Ectodermal cell (in vitro differentiated cells): ENCODE results near the gene PRDM1.
"Not testable (repeated sequence)": the region's sequence is repeated elsewhere in the genome, so short reads cannot be mapped to it uniquely, and the experiment has no call there.

Experiments used
- H3K27ac ChIP-seq: 2 replicates; pipeline ENCODE4 v1.7.0; 2013; ENCODE audit warnings: mild to moderate bottlenecking, low read depth, low read length; ENCODE audit not compliant: insufficient read depth, poor library complexity, severe bottlenecking
- H3K27me3 ChIP-seq: 2 replicates; pipeline ENCODE4 v1.7.0; 2013; ENCODE audit warnings: mild to moderate bottlenecking, low read length; ENCODE audit not compliant: insufficient read depth, control insufficient read depth, poor library complexity, severe bottlenecking
- H3K36me3 ChIP-seq: one replicate; pipeline ENCODE4 v1.7.0; 2013; ENCODE audit warnings: low read length; ENCODE audit not compliant: control insufficient read depth, insufficient read depth
- H3K4me1 ChIP-seq: one replicate; pipeline ENCODE4 v1.7.0; 2013; ENCODE audit warnings: low read length; ENCODE audit not compliant: control insufficient read depth, insufficient read depth
- H3K4me3 ChIP-seq: 2 replicates; pipeline ENCODE4 v1.7.0; 2013; ENCODE audit warnings: low read depth, low read length, control low read depth; ENCODE audit not compliant: insufficient read depth
- H3K9me3 ChIP-seq: 2 replicates; pipeline ENCODE4 v1.7.0; 2013; ENCODE audit warnings: mild to moderate bottlenecking, low read length, moderate library complexity; ENCODE audit not compliant: control insufficient read depth
- WGBS, 2 experiments: methylation state at CpG; one replicate each; pipeline ENCODE4 v1.1.7; 2013; ENCODE audit warnings: missing lambda C conversion rate in 2 of 2; 5-methylcytosine and 5-hydroxymethylcytosine counted together

The PRDM1 gene

DNA sequence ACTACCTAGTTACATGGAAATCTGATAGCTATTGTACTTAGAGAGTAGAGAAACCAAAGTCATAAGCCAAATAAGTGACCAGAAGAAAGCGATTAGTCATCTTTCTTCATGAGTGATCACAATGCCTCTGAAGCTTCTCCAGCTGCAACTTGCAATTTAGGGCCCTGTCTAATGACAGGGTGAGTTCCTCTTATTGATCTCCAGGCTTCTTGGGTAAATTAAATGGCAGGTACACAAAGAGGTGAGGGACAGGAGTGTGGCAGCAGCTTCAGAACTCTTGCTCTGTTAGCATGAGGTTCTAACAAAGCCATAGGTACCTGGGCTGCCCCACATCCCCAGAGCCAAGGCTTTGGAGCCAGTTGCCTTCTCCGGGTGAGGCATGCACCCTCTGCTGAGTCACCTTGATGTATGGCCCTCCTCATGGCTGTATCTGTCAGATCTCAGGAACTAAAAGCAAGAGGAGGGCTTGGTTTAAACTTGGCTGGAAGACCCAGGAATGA is 60.8 kb downstream of the PRDM1 start:
- Histone ChIP-seq H3K27me3 (no peaks in the 10 kb centered on the region), H3K9me3 (no peaks in the 10 kb centered on the region), H3K36me3 (no peaks in the 10 kb centered on the region), H3K4me1 (peaks cover 12% of the 10 kb centered on the region), H3K27ac (no peak overlapping the region), H3K4me3 (no peak overlapping the region)
- 90 to 94% methylated on average over 2 of the region's 2 CpGs for WGBS, 2 experiments

DNA sequence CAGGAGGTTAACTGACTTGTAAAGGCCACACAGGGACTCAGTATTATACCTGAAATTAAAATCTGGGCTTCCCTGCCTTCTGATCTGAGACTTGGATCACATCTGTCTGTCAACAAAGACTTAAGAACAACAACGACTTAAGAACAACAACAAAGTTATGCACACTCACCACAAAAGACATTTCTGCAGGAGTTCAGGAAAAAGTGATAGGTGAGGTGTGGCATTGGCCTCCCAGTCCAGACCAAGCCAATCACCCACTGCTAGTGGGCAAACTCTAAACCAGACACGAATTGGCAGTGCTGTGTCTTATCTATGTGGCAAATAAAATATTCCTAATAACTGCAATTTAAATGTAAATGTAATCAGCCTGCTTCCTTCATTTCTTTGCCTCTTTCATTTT is 61.3 kb downstream of the PRDM1 start:
- H3K9me3 ChIP-seq, result no peaks in the 10 kb centered on the region
- no peak overlapping the region for H3K27ac ChIP-seq
- peaks cover 12% of the 10 kb centered on the region for H3K4me1 ChIP-seq
- no peaks in the 10 kb centered on the region for H3K27me3 ChIP-seq
- 83% methylated on average over 1 of the region's 2 CpGs; no CpG with 5 or more reads in 1 of the 2 experiments for WGBS, 2 experiments
- H3K4me3 ChIP-seq, result no peak overlapping the region
- H3K36me3 ChIP-seq, result no peaks in the 10 kb centered on the region

DNA sequence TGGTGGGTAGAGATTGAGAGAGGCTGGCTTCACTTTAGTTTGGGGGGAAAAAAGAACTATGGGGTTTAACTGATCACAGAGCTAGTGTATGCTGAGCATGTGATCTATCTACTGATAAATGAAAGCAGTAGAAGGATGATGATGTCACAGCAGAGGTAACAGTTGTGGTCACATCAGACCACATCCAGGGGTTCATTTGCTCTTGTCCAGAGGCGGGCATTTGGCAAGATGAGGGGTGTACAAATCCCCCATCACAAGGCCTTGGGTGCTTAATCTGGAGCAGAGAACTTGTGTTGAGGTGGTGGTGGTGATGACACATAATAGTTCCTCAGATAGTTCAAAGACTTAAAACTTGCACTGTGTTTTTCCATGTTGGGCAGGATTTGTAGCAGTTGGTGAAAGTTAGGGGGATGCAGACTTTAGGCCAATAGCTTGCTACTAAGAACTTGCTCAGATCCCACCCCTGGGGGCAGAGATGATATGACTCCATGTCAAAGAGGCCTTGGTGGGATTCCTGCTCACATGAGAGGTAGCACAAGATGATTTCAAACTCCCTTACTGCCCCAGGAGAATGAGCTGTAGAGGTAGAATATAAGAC is 63.4 kb downstream of the PRDM1 start:
- no peak overlapping the region for H3K4me3 ChIP-seq
- H3K36me3 ChIP-seq, result no peaks in the 10 kb centered on the region
- WGBS, 2 experiments, result 88 to 100% methylated on average over 1 of the region's 1 CpG
- no peaks in the 10 kb centered on the region for H3K9me3 ChIP-seq
- H3K27ac ChIP-seq, result no peak overlapping the region
- no peaks in the 10 kb centered on the region for H3K27me3 ChIP-seq
- H3K4me1 ChIP-seq, result peaks cover 12% of the 10 kb centered on the region

DNA sequence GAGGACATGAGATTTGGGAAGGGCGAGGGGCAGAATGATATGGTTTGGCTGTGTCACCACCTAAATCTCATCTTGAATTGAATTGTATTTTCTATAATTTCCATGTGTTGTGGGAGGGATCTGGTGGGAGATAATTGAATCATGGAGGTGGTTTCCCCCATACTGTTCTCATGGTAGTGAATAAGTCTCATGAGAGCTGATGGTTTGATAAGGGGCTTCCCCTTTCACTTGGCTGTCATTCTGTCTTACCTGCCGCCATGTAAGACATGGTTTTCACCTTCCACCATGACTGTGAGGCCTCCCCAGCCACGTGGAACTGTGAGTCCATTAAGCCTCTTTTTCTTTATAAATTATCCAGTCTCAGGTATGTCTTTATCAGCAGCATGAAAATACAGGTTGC is 66.3 kb downstream of the PRDM1 start:
- not testable (repeated sequence) for H3K9me3 ChIP-seq, H3K36me3 ChIP-seq, H3K4me1 ChIP-seq, H3K27me3 ChIP-seq, H3K27ac ChIP-seq, H3K4me3 ChIP-seq
- WGBS, 2 experiments, result 91 to 95% methylated on average over 3 of the region's 3 CpGs

DNA sequence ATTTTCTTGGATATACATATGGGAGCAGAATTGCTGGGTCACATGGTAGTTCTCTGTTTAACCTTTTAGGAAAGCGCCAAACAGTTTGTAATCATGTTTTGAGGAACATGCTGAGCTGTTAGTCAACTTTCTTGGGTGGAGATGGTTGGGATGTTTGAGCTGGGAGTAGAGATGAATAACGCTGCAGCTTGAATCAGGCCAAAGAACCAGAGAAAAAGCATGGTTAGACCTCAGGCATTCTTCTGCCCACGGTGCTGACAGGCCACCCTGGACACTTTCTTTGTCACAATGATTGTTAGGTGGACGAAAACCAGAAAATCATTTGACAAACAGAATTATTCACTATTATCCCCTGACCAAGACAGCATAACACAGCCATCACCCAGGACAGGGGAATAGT is 66.8 kb downstream of the PRDM1 start:
- peaks cover 3% of the 10 kb centered on the region for H3K4me1 ChIP-seq
- no peak overlapping the region for H3K27ac ChIP-seq
- H3K27me3 ChIP-seq, result no peaks in the 10 kb centered on the region
- H3K9me3 ChIP-seq, result no peaks in the 10 kb centered on the region
- no peak overlapping the region for H3K4me3 ChIP-seq
- WGBS, 2 experiments, result 91% methylated on average over 4 of the region's 4 CpGs
- no peaks in the 10 kb centered on the region for H3K36me3 ChIP-seq

DNA sequence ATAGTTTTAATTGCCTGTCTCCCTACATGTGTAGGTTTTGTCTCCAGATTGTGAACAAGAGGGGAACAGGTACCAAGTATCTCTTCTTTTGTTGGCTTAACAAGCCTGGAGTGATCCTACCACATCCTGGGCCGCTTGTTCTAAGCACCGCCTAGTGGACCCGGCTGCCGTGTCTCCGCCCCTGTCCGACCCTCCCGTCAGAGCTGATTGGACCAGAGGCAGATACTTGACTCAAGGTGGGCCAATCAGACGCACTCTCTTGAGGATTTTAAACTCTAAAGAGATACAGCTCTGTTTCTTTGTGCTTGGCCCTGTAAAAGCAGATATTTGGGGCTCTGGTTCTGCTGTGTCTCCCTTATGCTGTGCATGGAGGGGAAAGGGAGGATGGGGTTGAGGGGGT is 68.2 kb downstream of the PRDM1 start:
- no peaks in the 10 kb centered on the region for H3K9me3 ChIP-seq
- H3K27me3 ChIP-seq, result no peaks in the 10 kb centered on the region
- H3K36me3 ChIP-seq, result no peaks in the 10 kb centered on the region
- no peak overlapping the region for H3K27ac ChIP-seq
- WGBS, 2 experiments, result 95 to 97% methylated on average over 8 of the region's 8 CpGs
- H3K4me1 ChIP-seq, result peaks cover 3% of the 10 kb centered on the region
- H3K4me3 ChIP-seq, result no peak overlapping the region

DNA sequence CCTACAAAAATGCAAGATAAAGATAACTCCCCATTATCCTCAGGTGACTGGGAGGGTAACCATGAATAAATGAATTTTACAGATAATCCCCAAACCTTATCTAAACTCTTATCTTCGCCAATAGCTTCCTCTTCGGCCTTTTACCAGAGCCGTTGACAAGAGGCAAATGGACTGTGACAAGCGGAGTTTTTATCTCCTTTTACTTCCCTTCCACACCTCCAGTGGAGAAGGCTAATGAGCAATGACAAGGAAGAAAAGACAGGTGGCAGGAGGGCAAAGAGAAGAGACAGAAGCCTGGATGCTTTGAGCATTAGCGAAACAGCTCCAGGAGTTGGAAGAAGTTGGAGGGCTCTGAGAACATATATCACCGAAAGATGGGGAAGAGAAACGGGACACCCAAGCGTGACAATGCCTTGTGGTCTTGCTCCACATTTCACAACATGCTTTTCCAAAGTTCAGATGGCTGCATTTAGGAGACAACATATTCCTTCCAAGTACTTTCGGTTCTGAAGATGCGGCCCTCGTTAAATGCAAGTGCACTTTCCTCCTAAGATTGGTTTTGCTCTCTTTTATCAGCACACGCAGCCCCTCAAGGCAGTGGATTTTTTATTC is 69.2 kb downstream of the PRDM1 start:
- H3K27ac ChIP-seq, result no peak overlapping the region
- no peak overlapping the region for H3K4me3 ChIP-seq
- H3K9me3 ChIP-seq, result no peaks in the 10 kb centered on the region
- H3K27me3 ChIP-seq, result no peaks in the 10 kb centered on the region
- WGBS, 2 experiments, result 90 to 92% methylated on average over 12 of the region's 12 CpGs
- peaks cover 3% of the 10 kb centered on the region for H3K4me1 ChIP-seq
- H3K36me3 ChIP-seq, result no peaks in the 10 kb centered on the region

DNA sequence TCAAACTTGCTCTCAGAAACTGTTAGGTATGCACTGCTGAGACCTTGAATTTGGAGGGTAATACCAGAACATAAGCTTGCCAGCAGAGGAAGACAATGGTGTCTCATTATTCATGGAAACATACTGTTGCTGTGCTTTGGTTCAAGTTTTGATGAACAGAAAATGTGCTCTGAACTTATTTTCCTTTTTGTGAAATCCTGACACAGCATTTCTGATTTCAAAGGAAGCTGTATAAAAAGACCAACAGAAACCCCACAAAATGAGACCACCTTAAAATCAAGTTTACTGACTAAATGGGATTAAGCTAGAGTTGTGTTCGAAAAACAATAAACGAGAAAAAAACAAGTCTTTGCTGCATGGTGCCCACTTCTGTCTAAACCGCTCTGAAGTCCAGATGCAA is 70.3 kb downstream of the PRDM1 start:
- H3K9me3 ChIP-seq, result no peaks in the 10 kb centered on the region
- WGBS, 2 experiments, result 93% methylated on average over 3 of the region's 3 CpGs

DNA sequence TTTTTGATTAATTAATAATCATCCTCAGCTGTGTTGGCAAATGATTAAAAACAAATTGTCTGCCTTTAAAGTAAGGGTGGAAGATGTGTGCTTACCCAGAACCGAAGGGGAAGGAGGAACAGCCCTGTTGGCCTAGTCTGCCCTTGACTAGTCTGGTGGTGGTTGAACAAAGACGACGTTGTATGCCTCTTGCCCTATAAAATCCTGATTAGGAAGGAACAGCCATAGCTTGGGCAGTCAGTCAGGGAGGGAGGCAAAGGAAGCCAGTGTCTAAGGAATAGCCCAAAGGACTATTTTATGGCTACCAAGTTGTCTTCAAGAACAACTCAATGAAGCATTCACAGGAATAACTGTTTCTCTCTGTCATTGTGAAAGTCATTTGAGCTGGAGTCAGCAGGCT is 70.7 kb downstream of the PRDM1 start:
- H3K27me3 ChIP-seq, result no peaks in the 10 kb centered on the region
- peaks cover 3% of the 10 kb centered on the region for H3K4me1 ChIP-seq
- H3K4me3 ChIP-seq, result no peak overlapping the region
- no peaks in the 10 kb centered on the region for H3K36me3 ChIP-seq
- H3K9me3 ChIP-seq, result no peaks in the 10 kb centered on the region
- no peak overlapping the region for H3K27ac ChIP-seq
- WGBS, 2 experiments, result 83 to 91% methylated on average over 3 of the region's 3 CpGs

More for the DNA sequence above, 70.3 kb downstream of the PRDM1 start:
- Histone ChIP-seq H3K27ac (no peak overlapping the region), H3K4me1 (peaks cover 3% of the 10 kb centered on the region), H3K36me3 (no peaks in the 10 kb centered on the region), H3K27me3 (no peaks in the 10 kb centered on the region), H3K4me3 (no peak overlapping the region)

DNA sequence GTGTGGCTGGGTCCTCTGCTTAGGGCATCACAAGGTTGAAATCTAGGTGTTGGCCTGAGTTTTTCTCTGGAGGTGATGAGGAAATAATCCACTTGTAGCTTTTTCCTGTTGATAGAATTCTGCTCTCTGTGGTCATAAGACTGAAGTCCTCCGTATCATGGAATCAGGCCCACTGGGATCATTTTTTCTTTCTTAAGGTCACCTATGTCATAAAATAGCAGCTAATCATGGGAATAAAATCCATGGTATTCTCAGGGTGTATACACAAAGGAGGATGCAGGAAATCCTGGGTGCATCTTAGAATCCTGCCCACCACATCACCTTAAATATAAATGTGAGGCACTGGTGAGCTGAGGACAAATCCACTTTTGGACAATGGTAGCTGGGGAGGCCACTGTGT is 72.7 kb downstream of the PRDM1 start:
- Histone ChIP-seq H3K27ac (no peak overlapping the region), H3K27me3 (no peaks in the 10 kb centered on the region), H3K4me1 (peaks cover 9% of the 10 kb centered on the region), H3K4me3 (no peak overlapping the region), H3K36me3 (no peaks in the 10 kb centered on the region), H3K9me3 (no peaks in the 10 kb centered on the region)
- 39% methylated on average over 1 of the region's 1 CpG; no CpG with 5 or more reads in 1 of the 2 experiments for WGBS, 2 experiments
